Right renal pelvis (tissue), 4 donors: Measurements from ENCODE around the gene CRELD1. TPM values are rescaled to one million over a fixed set of nuclear protein-coding genes. Genes with fewer than 3 reads are reported as not detected.
A peak's percentile ranks its signal among the peaks of the same experiment; 100 is the strongest.

Experiments used
- DNase-seq, 4 donors: peaks; one replicate each; pipeline ENCODE4 v3.0.0-alpha.2; 2013; ENCODE audit warnings: low read depth in 4 of 4, low spot score in 3 of 4, missing footprints in 1 of 4
- polyA plus RNA-seq, 4 donors: library from polyadenylated mRNA; unstranded; fragments of 120-200 nt; gene quantifications; one replicate each; pipeline ENCODE4 v1.2.1, GENCODE V29; 2013; ENCODE audit not compliant: insufficient read length in 4 of 4

CRELD1 gene
- polyA plus RNA-seq, 4 donors = 53.9 to 62.1 (median 58.8) TPM

- DNase-seq = no peak
Observed at GRCh38 chr3:9903238-9903624, 30.4 kb upstream of the CRELD1 start.

DNA sequence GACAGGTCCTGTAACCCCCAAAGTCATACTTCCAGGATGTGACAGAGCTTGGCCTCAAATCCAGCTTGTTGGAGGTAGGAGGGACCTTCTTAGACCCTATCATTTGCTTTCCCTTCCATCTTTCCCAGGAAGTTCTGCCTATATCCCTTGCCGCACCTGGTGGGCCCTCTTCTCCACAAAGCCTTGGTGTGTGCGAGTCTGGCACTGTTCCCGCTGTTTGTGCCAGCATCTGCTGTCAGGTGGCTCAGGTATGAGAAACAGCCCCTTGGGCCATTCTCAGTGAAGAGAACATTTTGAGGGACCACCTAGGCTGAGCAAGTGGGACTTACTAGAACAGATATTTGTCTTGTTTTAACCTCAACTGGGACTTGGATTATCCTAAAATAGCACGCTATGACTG is 29.7 kb upstream of the CRELD1 start:
- no peak for DNase-seq

DNA sequence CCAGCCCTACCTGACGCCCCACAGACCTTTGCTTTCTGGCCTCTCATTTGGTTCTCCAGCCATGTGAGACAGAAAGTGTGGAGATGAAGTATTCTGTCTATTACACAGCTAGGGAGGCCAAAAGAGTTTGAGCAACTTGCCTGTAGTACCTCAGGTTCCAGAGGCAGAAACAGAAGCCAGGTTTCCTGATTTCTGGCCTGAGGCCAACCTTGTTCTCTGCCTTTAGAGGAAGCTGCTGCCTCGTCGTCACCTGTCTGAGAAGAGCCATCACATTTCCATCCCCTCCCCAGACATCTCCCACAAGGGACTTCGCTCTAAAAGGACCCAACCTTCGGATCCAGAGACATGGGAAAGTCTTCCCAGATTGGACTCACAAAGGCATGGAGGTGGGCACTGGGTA is 27.2 kb upstream of the CRELD1 start:
- no peak for DNase-seq

GRCh38 chr3:9908286-9908685 is 25.3 kb upstream of the CRELD1 start:
- no peak for DNase-seq

DNA sequence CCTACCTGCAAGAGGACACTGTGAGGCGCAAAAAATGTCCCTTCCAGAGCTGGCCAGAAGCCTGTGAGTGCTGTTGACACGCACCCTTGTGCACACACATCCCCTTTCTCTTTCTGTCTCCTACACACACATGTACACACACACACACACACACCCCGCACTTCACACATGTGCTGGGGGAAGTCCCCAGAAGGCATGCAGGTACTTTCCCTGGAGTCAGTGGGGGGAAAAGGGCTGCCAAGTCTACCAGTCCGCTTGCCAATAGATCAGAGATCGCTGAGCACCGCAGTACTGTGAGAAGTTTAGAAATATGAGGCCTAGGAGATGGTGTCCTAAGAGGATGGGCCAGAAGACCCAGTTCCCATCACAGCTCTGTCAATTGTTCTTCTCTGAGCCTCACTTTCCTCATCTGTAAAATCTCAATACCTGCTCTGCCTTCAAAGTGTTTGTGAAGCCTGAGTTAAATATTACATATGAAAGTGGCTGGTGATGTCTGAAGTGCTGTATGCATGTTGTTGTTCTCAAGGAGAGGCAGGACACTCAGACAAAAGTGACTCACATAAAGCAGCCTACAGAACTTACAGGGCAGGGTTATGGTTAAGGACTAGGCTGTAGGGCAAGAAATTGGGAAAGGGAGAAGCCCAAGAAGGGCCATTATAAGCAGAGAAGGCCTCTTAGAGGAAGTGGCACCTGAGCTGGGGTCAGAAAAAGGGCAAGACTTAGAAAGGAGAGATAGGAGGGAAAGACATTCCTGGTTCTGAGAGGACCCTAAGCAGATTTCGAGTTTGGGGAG is 24.2 kb upstream of the CRELD1 start:
- no peak for DNase-seq

GRCh38 chr3:9911863-9912262 is 21.8 kb upstream of the CRELD1 start:
- no peak for DNase-seq

- DNase-seq = no peak
Observed at GRCh38 chr3:9912294-9912935, 21.2 kb upstream of the CRELD1 start.

- DNase-seq = no peak
Observed at GRCh38 chr3:9913601-9914000, 20.0 kb upstream of the CRELD1 start.

- no peak for DNase-seq
Observed at GRCh38 chr3:9914011-9914410, 19.6 kb upstream of the CRELD1 start.

GRCh38 chr3:9914559-9915253 is 18.9 kb upstream of the CRELD1 start:
- no peak for DNase-seq

- peak in 2 of 4 donors; percentile 47 to 55 for DNase-seq
Observed at GRCh38 chr3:9915254-9916141, 18.1 kb upstream of the CRELD1 start.

DNA sequence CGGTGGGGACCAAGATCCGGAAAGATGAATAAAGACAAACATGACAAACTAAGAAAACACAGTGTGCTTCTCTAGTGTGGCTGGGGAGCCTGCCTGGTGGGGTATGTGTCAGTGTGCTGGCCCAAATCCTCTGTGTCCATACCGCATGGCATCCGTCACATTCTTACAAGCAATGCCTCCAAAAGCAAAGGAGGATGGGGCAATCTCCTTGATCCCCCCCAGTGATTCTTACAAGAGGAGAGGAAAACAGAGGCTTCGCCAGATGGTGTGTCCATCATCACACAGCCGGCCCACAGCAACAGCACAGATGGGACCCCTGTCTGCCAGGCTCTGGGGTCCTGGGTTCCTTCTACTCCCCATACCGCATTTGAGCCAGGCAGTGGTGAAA is 17.3 kb upstream of the CRELD1 start:
- DNase-seq = no peak

DNA sequence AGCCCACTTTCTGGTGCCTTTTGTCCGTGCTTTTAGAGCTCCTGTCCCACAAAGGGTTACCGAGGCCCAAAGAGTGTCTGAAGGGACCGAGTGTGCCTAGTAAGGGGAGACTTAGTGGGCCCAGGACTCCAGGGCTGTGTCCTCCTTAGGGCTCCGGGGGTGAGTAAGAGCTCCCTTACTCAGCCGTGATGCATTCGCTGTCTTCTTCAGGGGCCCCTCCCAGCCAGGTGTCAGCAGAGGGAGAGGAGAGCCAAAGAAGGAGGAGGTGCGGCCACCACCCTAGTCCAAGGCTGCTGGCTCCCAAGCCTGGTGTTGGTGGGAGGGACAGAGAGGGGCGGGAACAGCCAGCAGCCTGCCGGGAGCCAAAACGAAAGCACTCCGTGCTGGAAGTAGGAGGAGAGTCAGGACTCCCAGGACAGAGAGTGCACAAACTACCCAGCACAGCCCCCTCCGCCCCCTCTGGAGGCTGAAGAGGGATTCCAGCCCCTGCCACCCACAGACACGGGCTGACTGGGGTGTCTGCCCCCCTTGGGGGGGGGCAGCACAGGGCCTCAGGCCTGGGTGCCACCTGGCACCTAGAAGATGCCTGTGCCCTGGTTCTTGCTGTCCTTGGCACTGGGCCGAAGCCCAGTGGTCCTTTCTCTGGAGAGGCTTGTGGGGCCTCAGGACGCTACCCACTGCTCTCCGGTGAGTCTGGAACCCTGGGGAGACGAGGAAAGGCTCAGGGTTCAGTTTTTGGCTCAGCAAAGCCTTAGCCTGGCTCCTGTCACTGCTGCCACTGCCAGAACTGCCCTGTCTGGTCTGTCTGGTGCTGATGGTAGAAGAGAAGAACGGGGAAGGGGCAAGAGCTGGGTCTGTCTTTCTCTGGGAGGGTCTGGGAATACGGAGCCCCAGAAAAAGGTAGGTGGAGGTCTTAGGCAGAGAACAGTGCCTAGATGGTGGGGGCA is 16.6 kb upstream of the CRELD1 start, which contains the start of gene IL17RC:
IL17RC (plus strand) TSS at position 365 of the 947 bp plus-strand sequence; CDS start at position 583, 218 bp downstream.
- DNase-seq = peak in 2 of 4 donors; percentile 60 to 70

DNA sequence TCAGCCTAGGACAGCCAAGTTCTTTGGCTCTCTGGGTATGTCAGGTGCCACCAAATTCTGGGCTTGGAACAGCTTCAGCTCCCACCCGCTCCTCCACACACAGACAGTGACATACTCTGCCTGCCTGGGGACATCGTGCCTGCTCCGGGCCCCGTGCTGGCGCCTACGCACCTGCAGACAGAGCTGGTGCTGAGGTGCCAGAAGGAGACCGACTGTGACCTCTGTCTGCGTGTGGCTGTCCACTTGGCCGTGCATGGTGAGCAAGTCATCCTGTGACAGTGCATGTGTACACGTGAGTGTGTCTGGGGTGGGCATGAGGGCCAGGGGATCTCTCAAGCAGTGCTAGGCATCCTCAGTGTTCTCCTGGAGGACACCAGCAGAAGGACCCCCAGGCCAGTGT is 15.8 kb upstream of the CRELD1 start:
- no peak for DNase-seq

- no peak for DNase-seq
Observed at GRCh38 chr3:9918261-9919038, 15.2 kb upstream of the CRELD1 start.

DNA sequence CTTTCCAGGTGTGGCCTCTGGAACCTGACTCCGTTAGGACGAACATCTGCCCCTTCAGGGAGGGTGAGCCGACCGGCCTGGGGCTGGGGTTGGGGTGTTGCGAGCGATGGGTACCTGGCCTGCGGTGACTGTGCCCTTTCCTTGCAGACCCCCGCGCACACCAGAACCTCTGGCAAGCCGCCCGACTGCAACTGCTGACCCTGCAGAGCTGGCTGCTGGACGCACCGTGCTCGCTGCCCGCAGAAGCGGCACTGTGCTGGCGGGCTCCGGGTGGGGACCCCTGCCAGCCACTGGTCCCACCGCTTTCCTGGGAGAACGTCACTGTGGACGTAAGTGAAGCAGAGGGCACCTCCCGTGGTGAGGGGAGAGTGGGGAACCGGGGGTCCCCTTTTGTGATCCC is 5.5 kb upstream of the CRELD1 start:
- no peak for DNase-seq

DNA sequence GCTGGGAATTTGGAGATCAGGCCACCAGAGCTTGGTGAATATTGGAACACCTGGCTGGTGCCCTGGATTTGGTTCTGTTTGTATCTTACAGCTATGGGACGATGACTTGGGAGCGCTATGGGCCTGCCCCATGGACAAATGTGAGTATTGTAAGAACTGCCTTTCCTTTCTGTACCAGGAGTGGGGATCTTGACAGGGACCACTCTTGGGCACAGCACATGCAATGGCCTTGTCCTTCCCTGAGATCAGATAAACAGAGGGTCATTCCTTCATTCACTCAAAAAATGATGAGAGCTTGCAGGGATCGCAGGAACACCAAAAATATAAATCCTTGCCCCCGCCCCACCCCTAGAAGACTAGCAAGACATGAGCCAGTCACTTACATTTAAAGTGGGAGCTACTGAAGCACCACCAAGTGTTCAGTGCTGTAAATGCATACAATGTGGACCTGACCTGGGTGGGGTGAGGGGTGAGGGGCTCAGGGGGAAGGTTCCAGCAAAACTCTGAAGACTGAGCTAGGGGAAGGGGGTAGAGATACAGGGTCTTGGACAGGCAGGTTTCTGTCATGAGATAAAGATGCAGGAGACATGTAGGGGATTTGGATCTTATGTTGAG is 2.7 kb upstream of the CRELD1 start:
- no peak for DNase-seq

DNA sequence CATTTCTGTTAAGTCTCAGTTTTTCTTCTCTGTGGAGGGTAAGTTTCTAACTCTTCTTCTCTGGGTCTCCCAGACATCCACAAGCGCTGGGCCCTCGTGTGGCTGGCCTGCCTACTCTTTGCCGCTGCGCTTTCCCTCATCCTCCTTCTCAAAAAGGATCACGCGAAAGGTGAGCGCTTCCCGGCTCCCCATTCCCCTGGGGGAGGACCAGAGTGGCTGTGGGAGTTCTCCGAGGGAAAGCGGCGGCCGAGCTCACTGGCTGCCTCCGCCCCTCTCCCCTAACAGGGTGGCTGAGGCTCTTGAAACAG is 1.1 kb upstream of the CRELD1 start:
- no peak for DNase-seq
